Adipocyte (in vitro differentiated cells): ENCODE data around the gene PDCD1.
A peak's percentile ranks its signal among the peaks of the same experiment; 100 is the strongest.
"Not testable (repeated sequence)": the region's sequence is repeated elsewhere in the genome, so short reads cannot be mapped to it uniquely, and the experiment has no call there.

Experiments
- DNase-seq: peaks from one replicate; pipeline ENCODE4 v3.0.0-alpha.2; 2015; ENCODE audit warnings: low read depth
- H3K27me3 ChIP-seq: replicated peaks from 2 replicates; pipeline ENCODE4 v1.7.0; 2013; ENCODE audit warnings: mild to moderate bottlenecking, low read length, moderate library complexity; ENCODE audit not compliant: control insufficient read depth, insufficient read depth
- H3K36me3 ChIP-seq: 2 replicates; pipeline ENCODE4 v1.7.0; 2013; ENCODE audit warnings: low read length, mild to moderate bottlenecking, moderate library complexity; ENCODE audit not compliant: control insufficient read depth, insufficient read depth, severe bottlenecking
- H3K4me1 ChIP-seq: 2 replicates; pipeline ENCODE4 v1.7.0; 2013; ENCODE audit warnings: mild to moderate bottlenecking, low read length, moderate library complexity; ENCODE audit not compliant: control insufficient read depth, insufficient read depth
- H3K4me3 ChIP-seq: 2 replicates; pipeline ENCODE4 v1.7.0; 2013; ENCODE audit warnings: mild to moderate bottlenecking, low read length, moderate library complexity
- H3K9ac ChIP-seq: 2 replicates; pipeline ENCODE4 v1.7.0; 2013; ENCODE audit warnings: mild to moderate bottlenecking, low read length, moderate library complexity
- H3K9me3 ChIP-seq: 2 replicates; pipeline ENCODE4 v1.7.0; 2013; ENCODE audit warnings: mild to moderate bottlenecking, low read length, moderate library complexity; ENCODE audit not compliant: control insufficient read depth

The PDCD1 gene

DNA sequence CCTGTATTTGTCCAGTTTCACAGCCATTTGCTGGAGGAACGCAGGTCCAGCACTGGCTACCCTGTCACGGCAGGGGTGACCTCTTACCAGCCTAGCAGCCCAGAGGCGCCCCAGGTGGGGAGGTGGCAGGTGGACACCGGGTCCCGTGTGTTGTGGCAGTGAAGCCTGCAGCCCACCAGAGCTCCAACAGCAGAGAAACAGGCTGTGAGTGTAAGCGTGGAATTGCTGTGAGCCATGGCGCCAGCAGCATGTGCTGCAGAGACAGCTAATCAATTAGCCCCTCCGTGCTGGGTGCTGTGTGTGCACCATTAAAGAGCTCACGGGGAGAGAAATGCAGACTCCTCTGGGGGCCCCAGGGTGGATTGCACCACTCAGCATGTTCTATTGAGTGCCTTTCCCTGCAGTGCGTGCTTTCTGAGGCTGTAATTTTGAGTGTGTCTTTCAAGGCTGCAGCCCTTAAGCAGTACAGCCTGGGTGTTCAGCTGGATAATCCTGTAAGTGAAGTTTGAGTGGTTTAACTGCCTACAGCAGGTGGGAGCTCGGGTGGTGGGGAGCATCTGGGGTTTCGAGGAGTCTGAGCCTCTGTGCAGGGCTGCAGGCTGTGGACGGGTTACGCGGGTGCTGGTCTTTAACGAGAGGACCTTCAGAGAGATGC is 26.7 kb upstream of the PDCD1 start:
- H3K9me3 ChIP-seq: no peaks in the 10 kb centered on the region
- DNase-seq: no peak
- no peaks in the 10 kb centered on the region for H3K27me3 ChIP-seq
- H3K36me3 ChIP-seq: no peaks in the 10 kb centered on the region
- no peak overlapping the region for H3K9ac ChIP-seq
- H3K4me3 ChIP-seq: no peak overlapping the region
- peaks cover 19% of the 10 kb centered on the region for H3K4me1 ChIP-seq

DNA sequence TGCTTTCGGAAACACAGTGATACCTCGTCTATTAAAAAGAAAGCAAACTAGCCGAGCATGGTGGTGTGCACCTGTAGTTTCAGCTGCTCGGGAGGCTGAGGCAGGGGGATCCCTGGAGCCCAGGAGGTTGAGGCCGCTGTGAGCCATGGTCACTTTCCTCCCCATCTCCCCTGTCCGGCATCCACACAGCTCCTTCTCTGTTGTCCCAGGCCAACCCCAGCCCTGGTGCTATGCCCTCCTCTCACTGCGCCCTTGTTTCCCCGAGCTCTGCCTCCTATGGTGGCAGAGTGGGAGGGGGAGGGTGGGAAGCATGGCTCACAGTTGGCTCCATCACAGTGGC is 26.2 kb upstream of the PDCD1 start:
- peaks cover 19% of the 10 kb centered on the region for H3K4me1 ChIP-seq
- no peaks in the 10 kb centered on the region for H3K36me3 ChIP-seq
- DNase-seq: no peak
- no peak overlapping the region for H3K4me3 ChIP-seq
- H3K27me3 ChIP-seq: no peaks in the 10 kb centered on the region
- H3K9ac ChIP-seq: no peak overlapping the region
- H3K9me3 ChIP-seq: no peaks in the 10 kb centered on the region

DNA sequence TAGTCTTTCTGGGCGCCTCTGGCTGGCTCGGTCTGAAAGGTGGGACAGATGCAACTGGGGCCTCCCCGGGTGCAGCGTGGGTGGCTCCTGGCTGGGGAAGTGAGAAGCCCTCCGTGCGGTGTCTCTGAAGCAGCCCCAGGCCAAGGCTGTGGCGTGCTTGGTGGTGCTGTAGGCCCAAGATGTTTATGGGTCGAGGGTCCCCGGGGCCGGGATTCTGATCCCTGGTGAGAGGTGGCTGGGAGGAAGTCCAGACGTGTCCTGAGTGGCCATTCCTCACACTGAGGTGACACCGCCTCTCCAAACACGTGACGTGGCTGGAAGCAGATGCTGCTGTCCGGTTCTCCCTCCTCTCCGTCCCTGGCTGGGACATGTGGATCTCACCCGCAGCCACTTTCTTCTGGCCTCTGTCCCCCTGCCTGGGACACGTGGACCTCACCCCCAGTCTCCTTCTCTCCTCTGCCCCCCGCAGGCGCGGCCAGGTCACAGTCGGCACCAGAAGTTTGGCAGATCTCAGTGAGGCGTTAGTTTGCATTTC is 23.5 kb upstream of the PDCD1 start:
- Histone ChIP-seq H3K36me3 (no peaks in the 10 kb centered on the region), H3K9ac (peak overlapping the region; percentile 53), H3K27me3 (no peaks in the 10 kb centered on the region), H3K4me3 (peak overlapping the region; percentile 64), H3K9me3 (no peaks in the 10 kb centered on the region), H3K4me1 (peaks cover 19% of the 10 kb centered on the region)
- no peak for DNase-seq

DNA sequence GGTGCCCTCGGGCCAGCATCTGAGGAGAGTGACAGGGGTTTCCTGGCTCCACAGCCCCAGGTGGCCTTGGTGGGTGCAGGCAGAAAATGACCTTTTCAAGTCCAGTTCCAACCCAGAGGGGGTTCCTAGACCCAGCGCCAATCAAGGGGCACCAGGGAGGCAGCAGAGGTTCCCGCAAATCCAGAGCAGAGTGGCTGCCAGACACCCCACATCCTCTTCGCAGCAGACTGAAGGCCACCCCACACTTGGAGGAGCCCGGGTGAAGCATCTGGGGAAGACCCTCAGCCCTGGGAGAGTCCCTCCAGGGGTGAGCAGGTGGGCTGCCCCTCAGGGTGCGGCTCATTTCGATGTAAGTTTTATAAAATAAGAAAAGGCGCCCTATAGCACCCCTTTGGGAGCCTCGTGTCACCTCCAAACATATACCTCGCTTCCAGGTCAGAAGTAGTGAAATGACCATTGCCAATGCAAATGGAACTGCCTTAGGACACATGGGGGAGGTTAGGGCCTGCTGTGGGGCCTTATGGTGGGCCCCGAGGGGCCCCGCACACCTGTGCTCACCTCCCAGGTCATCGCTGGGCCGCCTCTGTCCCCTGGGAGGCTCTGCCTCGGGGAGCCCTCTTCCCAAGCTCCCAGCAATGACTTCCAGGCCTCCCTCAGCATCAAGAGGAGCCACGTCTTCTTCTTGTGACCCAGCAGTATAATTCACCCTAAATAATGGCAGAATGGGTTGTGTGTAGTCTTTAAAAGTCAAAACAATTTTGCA is 21.8 kb upstream of the PDCD1 start:
- Histone ChIP-seq H3K36me3 (no peaks in the 10 kb centered on the region), H3K27me3 (no peaks in the 10 kb centered on the region), H3K9me3 (no peaks in the 10 kb centered on the region), H3K9ac (no peak overlapping the region), H3K4me3 (peak overlapping the region; percentile 86), H3K4me1 (peaks cover 19% of the 10 kb centered on the region)
- DNase-seq: no peak

DNA sequence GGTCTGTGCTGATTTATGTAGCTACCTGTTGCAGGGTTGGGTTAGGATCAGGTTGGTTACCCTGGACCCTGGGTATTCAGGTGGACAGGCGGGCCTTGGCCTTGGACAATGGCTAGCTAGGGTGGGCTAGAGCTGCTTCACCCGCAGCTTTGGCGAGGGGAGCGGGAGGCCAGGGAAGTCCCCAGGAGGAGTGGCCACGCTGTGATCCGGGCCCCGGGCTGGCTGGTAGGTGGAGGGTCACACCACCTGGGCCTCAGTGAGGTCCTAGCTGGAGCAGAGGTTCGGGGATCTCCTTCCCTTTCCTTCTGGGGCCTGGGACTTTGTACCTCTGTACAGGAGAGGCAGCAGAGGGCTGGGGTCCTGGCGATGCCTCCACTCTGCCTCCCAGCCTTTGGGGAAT is 20.6 kb upstream of the PDCD1 start:
- no peak overlapping the region for H3K9ac ChIP-seq
- no peaks in the 10 kb centered on the region for H3K27me3 ChIP-seq
- H3K9me3 ChIP-seq: no peaks in the 10 kb centered on the region
- H3K4me1 ChIP-seq: peaks cover 19% of the 10 kb centered on the region
- H3K4me3 ChIP-seq: no peak overlapping the region
- DNase-seq: no peak
- no peaks in the 10 kb centered on the region for H3K36me3 ChIP-seq

DNA sequence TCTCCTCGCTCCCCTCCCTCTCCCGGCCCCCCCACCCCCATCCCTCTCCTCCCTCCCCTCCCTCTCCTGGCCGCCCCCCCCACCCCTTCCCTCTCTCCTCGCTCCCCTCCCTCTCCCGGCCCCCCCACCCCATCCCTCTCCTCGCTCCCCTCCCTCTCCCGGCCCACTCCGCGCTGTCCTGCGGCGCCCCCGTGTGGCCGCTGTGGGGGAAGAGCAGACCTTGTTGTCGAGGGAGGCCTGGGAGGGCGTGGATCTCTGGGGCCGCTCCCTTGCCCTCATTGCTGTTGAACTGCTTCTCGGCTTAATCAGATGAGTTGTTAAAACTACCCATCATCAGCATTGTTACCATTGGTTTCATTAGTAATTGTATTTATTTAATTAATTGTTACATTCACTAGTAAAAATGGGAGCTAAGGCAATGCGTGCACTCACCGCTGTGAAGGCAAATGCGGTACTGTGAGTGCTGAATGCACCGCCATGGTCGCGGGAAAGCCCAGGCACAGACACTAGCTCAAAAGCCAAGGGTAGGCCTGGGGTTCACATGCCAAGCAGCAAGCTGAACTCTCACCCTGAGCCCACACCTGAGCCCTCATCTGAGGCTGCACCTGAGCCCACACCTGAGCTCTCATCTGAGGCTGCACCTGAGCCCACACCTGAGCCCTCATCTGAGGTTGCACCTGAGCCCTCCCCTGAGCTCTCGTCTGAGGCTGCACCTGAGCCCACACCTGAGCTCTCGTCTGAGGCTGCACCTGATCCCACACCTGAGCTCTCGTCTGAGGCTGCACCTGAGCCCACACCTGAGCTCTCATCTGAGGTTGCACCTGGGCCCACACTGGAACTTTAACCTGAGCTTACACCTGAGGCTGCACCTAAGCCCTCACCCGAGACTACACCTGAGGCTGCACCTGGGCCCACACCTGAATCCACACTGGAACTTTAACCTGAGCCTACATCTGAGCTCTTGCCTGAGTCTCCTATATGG is 19.6 kb upstream of the PDCD1 start:
- no peak overlapping the region for H3K9ac ChIP-seq
- peak; percentile 90 for DNase-seq

DNA sequence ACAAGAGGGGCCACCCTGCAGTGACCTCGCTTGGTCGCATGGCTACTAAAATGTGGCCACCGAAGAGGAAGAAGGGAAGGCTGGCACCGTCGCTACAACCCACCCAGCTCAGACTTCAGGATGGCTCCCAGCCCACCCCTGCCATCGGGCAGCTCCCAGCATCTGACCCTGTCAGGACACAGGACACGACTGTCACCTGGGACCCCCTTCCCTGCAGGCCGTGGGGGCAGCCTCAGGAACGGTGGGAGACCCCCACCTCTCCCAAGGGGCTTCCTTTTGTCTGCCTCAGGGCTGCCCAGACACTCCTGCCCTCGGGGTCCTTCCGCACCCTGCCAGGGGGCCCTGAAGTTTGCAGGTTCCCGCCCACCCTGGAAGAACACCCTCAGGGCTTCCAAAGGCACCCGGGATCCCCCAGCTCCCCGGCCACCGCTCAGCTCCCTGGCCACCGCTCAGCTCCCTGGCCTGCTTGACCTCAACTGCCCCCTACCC is 18.5 kb upstream of the PDCD1 start:
- Histone ChIP-seq H3K36me3 (no peaks in the 10 kb centered on the region), H3K9ac (no peak overlapping the region), H3K4me3 (no peak overlapping the region), H3K9me3 (no peaks in the 10 kb centered on the region), H3K4me1 (peaks cover 9% of the 10 kb centered on the region), H3K27me3 (no peaks in the 10 kb centered on the region)
- DNase-seq: no peak

More for the DNA sequence above, 19.6 kb upstream of the PDCD1 start:
- Histone ChIP-seq H3K27me3 (no peaks in the 10 kb centered on the region), H3K9me3 (no peaks in the 10 kb centered on the region), H3K36me3 (no peaks in the 10 kb centered on the region), H3K4me3 (no peak overlapping the region), H3K4me1 (peaks cover 19% of the 10 kb centered on the region)

DNA sequence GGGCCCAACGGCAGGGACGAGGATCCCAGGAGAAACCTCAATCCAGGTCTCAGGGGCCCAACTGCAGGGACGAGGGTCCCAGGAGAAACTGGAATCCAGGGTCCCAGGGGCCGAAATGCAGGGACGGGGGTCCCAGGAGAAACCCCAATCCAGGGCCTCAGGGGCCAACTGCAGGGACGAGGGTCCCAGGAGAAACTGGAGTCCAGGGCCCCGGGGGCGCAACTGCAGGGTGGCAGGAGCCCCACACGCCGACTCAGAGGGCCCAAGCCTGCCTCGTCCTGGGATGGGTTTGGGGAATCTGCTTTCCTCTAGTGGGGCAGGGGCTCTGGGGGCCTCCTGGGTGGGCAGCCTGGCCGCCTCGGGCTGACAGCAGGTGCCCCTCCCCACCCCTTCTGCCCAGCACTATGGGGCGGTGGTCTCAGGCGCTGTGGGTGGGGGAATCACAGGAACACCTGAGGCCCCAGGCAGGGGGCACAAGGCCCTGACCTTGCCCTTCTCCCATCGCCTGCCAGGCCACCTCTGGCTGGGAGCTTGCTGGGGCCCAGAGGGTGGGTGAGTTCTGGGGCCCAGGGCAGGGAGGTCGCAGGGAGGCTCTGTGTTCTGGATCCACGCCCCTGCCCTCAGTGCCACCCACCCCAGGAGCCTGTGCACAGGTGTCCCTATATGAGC is 18.0 kb upstream of the PDCD1 start:
- Histone ChIP-seq H3K9me3 (no peaks in the 10 kb centered on the region), H3K36me3 (no peaks in the 10 kb centered on the region), H3K27me3 (no peaks in the 10 kb centered on the region), H3K4me1 (peaks cover 4% of the 10 kb centered on the region), H3K4me3 (no peak overlapping the region), H3K9ac (no peak overlapping the region)
- DNase-seq: no peak

DNA sequence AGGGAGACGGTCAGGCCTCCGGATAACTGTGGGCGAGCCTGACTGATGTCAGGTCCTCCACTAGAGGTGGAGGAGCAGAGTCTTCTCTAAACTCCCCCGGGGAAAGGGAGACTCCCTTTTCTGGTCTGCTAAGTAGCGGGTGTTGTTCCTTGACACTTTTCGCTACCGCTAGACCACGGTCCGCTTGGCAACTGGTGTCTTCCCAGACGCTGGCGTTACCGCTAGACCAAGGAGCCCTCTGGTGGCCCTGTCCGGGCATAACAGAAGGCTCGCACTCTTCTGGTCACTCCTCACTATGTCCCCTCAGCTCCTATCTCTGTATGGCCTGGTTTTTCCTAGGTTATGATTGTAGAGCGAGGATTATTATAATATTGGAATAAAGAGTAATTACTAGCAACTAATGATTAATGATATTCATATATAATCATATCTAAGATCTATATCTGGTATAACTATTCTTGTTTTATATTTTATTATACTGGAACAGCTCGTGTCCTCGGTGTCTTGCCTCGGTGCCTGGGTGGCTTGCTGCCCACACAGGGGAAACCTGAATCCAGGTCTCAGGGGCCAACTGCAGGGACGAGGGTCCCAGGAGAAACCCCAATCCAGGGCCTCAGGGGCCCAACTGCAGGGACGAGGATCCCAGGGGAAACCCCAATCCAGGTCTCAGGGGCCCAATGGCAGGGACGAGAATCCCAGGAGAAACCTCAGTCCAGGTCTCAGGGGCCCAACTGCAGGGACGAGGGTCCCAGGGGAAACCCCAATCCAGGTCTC is 17.2 kb upstream of the PDCD1 start:
- H3K4me3 ChIP-seq, DNase-seq, H3K9me3 ChIP-seq, H3K36me3 ChIP-seq, H3K27me3 ChIP-seq, H3K9ac ChIP-seq, H3K4me1 ChIP-seq: not testable (repeated sequence)

DNA sequence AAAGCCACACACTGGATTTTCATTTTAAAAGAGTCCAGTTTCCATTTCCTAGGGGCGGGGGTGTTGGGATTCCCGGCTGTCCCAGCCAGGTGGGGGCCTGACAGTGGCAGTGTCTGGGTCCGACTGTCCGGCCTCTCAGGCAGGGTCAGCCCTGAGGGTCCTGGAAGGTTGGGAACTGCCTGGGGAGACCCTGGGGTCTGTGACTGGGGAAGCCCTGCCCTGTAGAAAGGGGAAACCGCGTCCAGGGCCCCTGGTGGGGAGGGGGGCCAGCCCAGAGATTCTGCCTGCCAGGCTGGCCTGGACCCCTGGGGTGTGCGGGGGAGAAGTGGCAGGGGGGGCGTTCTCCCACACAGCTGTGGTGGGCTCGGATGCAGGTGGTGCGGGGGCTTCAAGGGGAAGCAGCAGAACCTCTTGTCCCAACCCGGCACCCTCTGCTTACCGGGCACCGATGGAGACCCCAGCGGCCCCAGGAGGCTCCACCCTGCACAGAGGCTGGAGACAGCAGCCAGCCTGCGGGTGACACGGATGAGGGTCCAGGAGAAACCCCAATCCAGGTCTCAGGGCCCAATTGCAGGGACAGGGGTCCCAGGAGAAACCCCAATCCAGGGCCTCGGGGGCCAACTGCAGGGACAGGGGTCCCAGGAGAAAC is 15.7 kb upstream of the PDCD1 start:
- Histone ChIP-seq H3K9me3 (no peaks in the 10 kb centered on the region), H3K4me1 (no peaks in the 10 kb centered on the region), H3K36me3 (no peaks in the 10 kb centered on the region), H3K27me3 (no peaks in the 10 kb centered on the region), H3K9ac (no peak overlapping the region), H3K4me3 (no peak overlapping the region)
- no peak for DNase-seq
